Calu3 (cell line): ENCODE results near the gene LYPD3. TPM values are rescaled to one million over a fixed set of nuclear protein-coding genes. Genes with fewer than 3 reads are reported as not detected.

ENCODE experiments used
- BruUV-seq: library from RNA; stranded (reverse); fragments of 400-500 nt; replicated peaks from 2 replicates; lab custom pipeline; 2021; lab: Mats Ljungman, UMichigan
- CTCF ChIA-PET: fragments of 300-600 bp; sonication (Branson Sonifier 250); formaldehyde crosslinking; loops from one replicate; lab custom pipeline; 2022; ENCODE audit warnings: antibody characterized with exemption; lab: Charles Lee
- DNase-seq: peaks from one replicate; pipeline ENCODE4 v3.0.0; 2022
- H3K27ac Mint-ChIP-seq: one replicate; pipeline ENCODE4 v1.8.0; 2022; ENCODE audit warnings: mixed read lengths; ENCODE audit not compliant: unreplicated experiment
- H3K27me3 Mint-ChIP-seq: one replicate; pipeline ENCODE4 v1.8.0; 2022; ENCODE audit warnings: mixed read lengths; ENCODE audit not compliant: unreplicated experiment
- H3K36me3 Mint-ChIP-seq: one replicate; pipeline ENCODE4 v1.8.0; 2022; ENCODE audit warnings: mild to moderate bottlenecking, moderate library complexity, mixed read lengths; ENCODE audit not compliant: insufficient read depth, unreplicated experiment
- H3K4me1 Mint-ChIP-seq: one replicate; pipeline ENCODE4 v1.8.0; 2022; ENCODE audit warnings: mild to moderate bottlenecking, low read depth, mixed read lengths; ENCODE audit not compliant: unreplicated experiment
- H3K4me3 Mint-ChIP-seq: one replicate; pipeline ENCODE4 v1.8.0; 2022; ENCODE audit warnings: mild to moderate bottlenecking, low read depth, moderate library complexity, mixed read lengths; ENCODE audit not compliant: unreplicated experiment
- H3K9me3 Mint-ChIP-seq: one replicate; pipeline ENCODE4 v1.8.0; 2022; ENCODE audit warnings: low read depth, mixed read lengths; ENCODE audit not compliant: unreplicated experiment
- CTCF ChIP-seq: fragments of 200-600 bp; IDR thresholded peaks from one replicate; pipeline ENCODE4 v1.8.0; 2022; ENCODE audit warnings: antibody characterized with exemption; ENCODE audit not compliant: unreplicated experiment
- intact Hi-C: fragments of 100-400 bp; cut with micrococcal nuclease; formaldehyde crosslinking; loops from one replicate; pipeline ENCODE4 v1.10.0; 2022; ENCODE audit not compliant: unreplicated experiment
- total RNA-seq: library from RNA; stranded (reverse); gene quantifications from 2 replicates; pipeline ENCODE4 v1.2.3, GENCODE V29; 2022

The LYPD3 gene
- total RNA-seq, 1 experiment from 2014 or later, result 6.6 TPM

- Mint-ChIP-seq H3K4me1 (peaks cover 9% of the 10 kb centered on the region), H3K27ac (no peak overlapping the region), H3K9me3 (no peaks in the 10 kb centered on the region), H3K4me3 (no peak overlapping the region), H3K27me3 (no peaks in the 10 kb centered on the region), H3K36me3 (no peaks in the 10 kb centered on the region)
- CTCF ChIA-PET, result interaction anchor here (1.6 kb wide), 1 partner anchor 9 kb away, joined by 6 read pairs; no protein-coding TSS in a partner anchor
- no peak for DNase-seq
- intact Hi-C loops, result no loop called here
- TF ChIP-seq CTCF, result no peak
- no TSS peak for BruUV-seq
Observed at GRCh38 chr19:43495082-43495481, 29.7 kb upstream of the LYPD3 start.

- CTCF ChIA-PET, result no interaction called here
- no peaks in the 10 kb centered on the region for H3K4me1 Mint-ChIP-seq
- no peak for DNase-seq
- no peak overlapping the region for H3K27ac Mint-ChIP-seq
- H3K4me3 Mint-ChIP-seq, result no peak overlapping the region
- H3K9me3 Mint-ChIP-seq, result no peaks in the 10 kb centered on the region
- TF ChIP-seq CTCF, result no peak
- intact Hi-C loops, result no loop called here
- H3K36me3 Mint-ChIP-seq, result peaks cover 9% of the 10 kb centered on the region
- no peaks in the 10 kb centered on the region for H3K27me3 Mint-ChIP-seq
- no TSS peak for BruUV-seq
Observed at GRCh38 chr19:43490759-43491158, 25.4 kb upstream of the LYPD3 start.

- Mint-ChIP-seq H3K27ac (no peak overlapping the region), H3K27me3 (no peaks in the 10 kb centered on the region), H3K9me3 (no peaks in the 10 kb centered on the region), H3K36me3 (peaks cover 9% of the 10 kb centered on the region), H3K4me3 (no peak overlapping the region), H3K4me1 (no peaks in the 10 kb centered on the region)
- DNase-seq, result no peak
- BruUV-seq, result no TSS peak
- TF ChIP-seq CTCF, result no peak
- CTCF ChIA-PET, result no interaction called here
- intact Hi-C loops, result no loop called here
Observed at GRCh38 chr19:43489979-43490599, 24.7 kb upstream of the LYPD3 start.

DNA sequence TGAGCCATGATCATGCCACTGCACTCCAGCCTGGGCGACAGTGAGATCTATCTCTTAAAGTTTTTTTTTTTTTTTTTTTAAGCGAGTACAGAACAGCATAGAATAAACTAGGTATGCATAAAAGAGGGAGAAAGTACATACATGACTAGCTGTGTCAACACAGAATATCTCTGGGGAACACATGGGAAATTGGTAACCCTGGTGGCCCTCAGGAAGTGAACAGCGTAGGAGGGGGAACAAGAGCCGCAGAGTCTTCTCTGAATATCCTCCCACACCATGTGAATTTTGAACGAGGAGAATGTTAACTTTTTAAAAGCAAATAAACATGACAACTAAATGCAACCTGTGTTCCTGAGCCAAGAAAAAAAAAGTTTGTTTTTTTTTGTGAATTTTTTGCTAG lies 23.9 kb upstream of the LYPD3 start:
- Mint-ChIP-seq H3K27ac (no peak overlapping the region), H3K27me3 (no peaks in the 10 kb centered on the region), H3K9me3 (no peaks in the 10 kb centered on the region), H3K4me3 (no peak overlapping the region), H3K4me1 (no peaks in the 10 kb centered on the region), H3K36me3 (peaks cover 9% of the 10 kb centered on the region)
- CTCF ChIA-PET, result interaction anchor here (0.5 to 0.7 kb wide), 2 partner anchors 42 to 474 kb away, joined by 3 to 4 read pairs; no protein-coding TSS in a partner anchor
- DNase-seq, result no peak
- no TSS peak for BruUV-seq
- TF ChIP-seq CTCF, result no peak
- intact Hi-C loops, result no loop called here
